HFFc6 (cell line): ENCODE data around the gene TREML2. TPM values are rescaled to one million over a fixed set of nuclear protein-coding genes. Genes with fewer than 3 reads are reported as not detected.
"Not testable (repeated sequence)": the region's sequence is repeated elsewhere in the genome, so short reads cannot be mapped to it uniquely, and the experiment has no call there.

Source experiments
- DNase-seq: peaks from one replicate; pipeline ENCODE4 v3.0.0-alpha.2; 2018
- H3K27ac Mint-ChIP-seq: 2 replicates; pipeline ENCODE4 v1.8.0; 2020; ENCODE audit warnings: mild to moderate bottlenecking, mixed read lengths
- H3K27me3 Mint-ChIP-seq: 2 replicates; pipeline ENCODE4 v1.8.0; 2021; ENCODE audit warnings: mild to moderate bottlenecking, moderate library complexity, mixed read lengths; ENCODE audit not compliant: insufficient read depth
- H3K36me3 Mint-ChIP-seq: 2 replicates; pipeline ENCODE4 v1.8.0; 2021; ENCODE audit warnings: low read depth, mixed read lengths
- H3K4me1 Mint-ChIP-seq: 2 replicates; pipeline ENCODE4 v1.8.0; 2020; ENCODE audit warnings: low read depth, mixed read lengths
- H3K4me3 Mint-ChIP-seq: 2 replicates; pipeline ENCODE4 v1.8.0; 2020; ENCODE audit warnings: mild to moderate bottlenecking, moderate library complexity, mixed read lengths
- H3K9me3 Mint-ChIP-seq: 2 replicates; pipeline ENCODE4 v1.8.0; 2020; ENCODE audit warnings: mild to moderate bottlenecking, mixed read lengths
- total RNA-seq, 6 experiments: library from RNA; stranded (reverse); fragmentation: NEBNext Ultra II Directional; extraction: Animal tissue kit (Norgen Biotek cat#: 25700); gene quantifications; 2 replicates in 1 of 6; 3 replicates in 5 of 6; pipeline ENCODE4 v1.2.3, GENCODE V29; 2021
- TF ChIP-seq, protein P1 (sequence below): fragments of 200-600 bp; sonication (generic); IDR thresholded peaks from 2 replicates; pipeline ENCODE4 v1.5.0; 2021; ENCODE audit warnings: antibody characterized with exemption, mild to moderate bottlenecking

TREML2 gene
- total RNA-seq, 6 experiments from 2014 or later: not detected

DNA sequence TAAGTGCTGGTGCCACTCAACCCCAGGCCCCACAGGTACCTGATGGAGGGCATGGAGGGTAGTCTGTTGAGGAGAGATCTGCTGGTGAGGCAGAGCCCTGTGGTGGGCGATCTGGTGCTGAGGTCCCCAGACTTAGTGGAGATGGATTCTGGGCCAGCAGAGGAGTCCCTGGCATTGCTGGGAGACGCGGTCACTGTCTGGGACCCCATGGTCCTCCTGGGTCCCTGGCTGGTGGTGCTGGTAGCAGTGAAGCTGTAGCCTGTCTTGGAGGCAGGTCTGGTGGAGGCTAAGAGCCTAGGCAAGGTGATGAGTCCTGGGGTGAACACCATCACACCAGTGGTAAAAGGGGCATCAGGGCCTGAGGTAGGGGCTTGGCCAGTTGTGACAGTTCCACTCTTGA, 6.6 kb downstream of the TREML2 start:
- no peaks in the 10 kb centered on the region for H3K36me3 Mint-ChIP-seq
- no peaks in the 10 kb centered on the region for H3K4me1 Mint-ChIP-seq
- H3K4me3 Mint-ChIP-seq: no peak overlapping the region
- peaks cover 9% of the 10 kb centered on the region for H3K9me3 Mint-ChIP-seq
- H3K27me3 Mint-ChIP-seq: peaks cover 16% of the 10 kb centered on the region
- TF ChIP-seq, protein P1, sequence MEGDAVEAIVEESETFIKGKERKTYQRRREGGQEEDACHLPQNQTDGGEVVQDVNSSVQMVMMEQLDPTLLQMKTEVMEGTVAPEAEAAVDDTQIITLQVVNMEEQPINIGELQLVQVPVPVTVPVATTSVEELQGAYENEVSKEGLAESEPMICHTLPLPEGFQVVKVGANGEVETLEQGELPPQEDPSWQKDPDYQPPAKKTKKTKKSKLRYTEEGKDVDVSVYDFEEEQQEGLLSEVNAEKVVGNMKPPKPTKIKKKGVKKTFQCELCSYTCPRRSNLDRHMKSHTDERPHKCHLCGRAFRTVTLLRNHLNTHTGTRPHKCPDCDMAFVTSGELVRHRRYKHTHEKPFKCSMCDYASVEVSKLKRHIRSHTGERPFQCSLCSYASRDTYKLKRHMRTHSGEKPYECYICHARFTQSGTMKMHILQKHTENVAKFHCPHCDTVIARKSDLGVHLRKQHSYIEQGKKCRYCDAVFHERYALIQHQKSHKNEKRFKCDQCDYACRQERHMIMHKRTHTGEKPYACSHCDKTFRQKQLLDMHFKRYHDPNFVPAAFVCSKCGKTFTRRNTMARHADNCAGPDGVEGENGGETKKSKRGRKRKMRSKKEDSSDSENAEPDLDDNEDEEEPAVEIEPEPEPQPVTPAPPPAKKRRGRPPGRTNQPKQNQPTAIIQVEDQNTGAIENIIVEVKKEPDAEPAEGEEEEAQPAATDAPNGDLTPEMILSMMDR: no peak
- H3K27ac Mint-ChIP-seq: no peak overlapping the region
- DNase-seq: no peak

DNA sequence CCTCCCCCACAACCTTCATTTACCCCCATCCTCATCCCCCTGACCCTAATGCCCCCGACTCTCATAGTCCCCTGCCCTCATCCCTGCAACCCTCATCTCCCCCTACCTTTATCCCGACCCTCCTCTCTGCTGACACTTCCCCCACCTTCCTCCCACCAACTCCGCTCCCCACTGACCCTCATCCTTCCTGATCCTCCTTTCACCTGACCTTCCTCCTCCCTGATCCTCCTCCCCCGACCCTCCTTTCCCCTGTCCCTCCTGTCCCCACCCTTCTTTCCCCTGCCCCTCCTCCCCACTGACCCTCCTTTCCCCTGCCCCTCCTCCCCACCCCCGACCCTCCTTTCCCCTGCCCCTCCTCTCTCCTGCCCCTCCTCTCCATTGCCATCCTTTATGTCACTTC, 7.1 kb downstream of the TREML2 start:
- TF ChIP-seq, protein P1: no peak
- H3K4me3 Mint-ChIP-seq: no peak overlapping the region
- H3K36me3 Mint-ChIP-seq: no peaks in the 10 kb centered on the region
- H3K4me1 Mint-ChIP-seq: no peaks in the 10 kb centered on the region
- no peak for DNase-seq
- peaks cover 16% of the 10 kb centered on the region for H3K27me3 Mint-ChIP-seq
- peaks cover 11% of the 10 kb centered on the region for H3K9me3 Mint-ChIP-seq
- no peak overlapping the region for H3K27ac Mint-ChIP-seq

DNA sequence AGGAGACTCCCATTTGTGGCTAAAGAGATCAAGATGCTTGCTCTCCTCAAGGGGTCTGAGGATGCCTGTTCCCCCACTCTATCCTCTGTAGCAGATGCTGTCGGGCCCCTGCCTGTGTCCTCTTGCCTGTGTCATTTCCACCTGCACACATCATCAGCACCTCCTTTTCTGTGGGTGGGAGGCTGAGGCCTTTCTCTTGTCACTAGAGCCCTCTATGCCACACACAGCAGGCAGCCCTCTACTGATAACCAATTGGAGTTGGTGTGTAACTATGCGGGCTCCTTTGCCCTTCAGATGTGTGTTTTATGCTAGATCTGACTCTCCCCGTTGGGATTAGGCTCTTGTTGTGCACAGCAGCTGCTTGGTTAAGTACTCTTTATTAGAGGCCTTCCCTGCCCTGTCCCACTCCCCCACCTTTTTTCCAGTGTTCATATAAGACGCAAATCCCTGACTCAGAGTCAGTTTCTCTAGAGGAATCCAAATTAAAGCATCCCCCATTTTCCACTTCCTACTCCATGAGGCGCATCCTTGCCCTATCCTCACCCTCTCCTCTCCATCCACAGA, 7.7 kb downstream of the TREML2 start:
- no peak overlapping the region for H3K27ac Mint-ChIP-seq
- no peaks in the 10 kb centered on the region for H3K36me3 Mint-ChIP-seq
- H3K9me3 Mint-ChIP-seq: peaks cover 11% of the 10 kb centered on the region
- TF ChIP-seq, protein P1: no peak
- no peak overlapping the region for H3K4me3 Mint-ChIP-seq
- no peak for DNase-seq
- no peaks in the 10 kb centered on the region for H3K4me1 Mint-ChIP-seq
- H3K27me3 Mint-ChIP-seq: peaks cover 18% of the 10 kb centered on the region

DNA sequence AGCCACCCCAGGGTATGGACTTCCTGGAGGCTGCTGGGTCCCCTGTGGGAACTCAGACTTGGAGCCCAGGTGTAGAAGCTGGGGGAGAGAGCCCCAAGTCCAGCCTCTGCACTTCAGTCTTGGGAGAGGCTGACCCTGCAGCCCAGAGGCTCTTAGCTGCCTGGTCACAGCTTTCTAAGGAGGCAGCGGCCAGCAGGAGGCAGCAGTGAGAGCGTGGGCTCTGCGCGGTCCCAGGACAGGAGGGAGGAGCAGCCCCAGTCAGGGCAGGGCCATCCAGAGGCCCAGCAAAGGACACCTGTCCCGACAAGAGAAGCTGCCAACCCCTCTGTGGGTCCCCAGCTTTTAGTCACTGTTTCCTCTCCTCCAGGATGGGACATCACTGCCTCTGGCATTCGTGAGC, 9.4 kb downstream of the TREML2 start:
- Mint-ChIP-seq H3K36me3 (no peaks in the 10 kb centered on the region), H3K4me1 (no peaks in the 10 kb centered on the region), H3K27me3 (peaks cover 13% of the 10 kb centered on the region), H3K9me3 (peaks cover 11% of the 10 kb centered on the region), H3K4me3 (no peak overlapping the region), H3K27ac (no peak overlapping the region)
- TF ChIP-seq, protein P1: peak; percentile 77
- no peak for DNase-seq

DNA sequence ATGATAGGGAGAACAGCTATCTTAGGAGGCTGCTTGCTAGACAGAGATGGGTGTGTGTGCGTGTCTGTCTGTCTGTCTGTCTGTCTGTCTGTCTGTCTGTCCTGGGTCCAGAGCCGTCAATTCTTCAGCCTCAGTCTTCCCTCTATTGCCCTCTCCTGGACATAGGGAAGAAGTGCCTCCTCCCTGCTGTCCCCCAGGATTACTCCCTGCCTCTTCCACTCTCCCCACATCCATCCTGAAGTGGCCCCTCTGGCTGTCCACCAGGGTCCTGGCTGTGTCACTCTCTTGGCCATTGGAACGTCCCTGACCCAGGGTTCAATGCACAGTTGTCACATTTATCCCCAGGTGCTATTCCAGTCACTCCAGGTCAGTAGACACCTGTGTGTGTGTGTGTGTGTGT, 10.2 kb downstream of the TREML2 start:
- peaks cover 18% of the 10 kb centered on the region for H3K27me3 Mint-ChIP-seq
- peaks cover 11% of the 10 kb centered on the region for H3K9me3 Mint-ChIP-seq
- TF ChIP-seq, protein P1: no peak
- H3K4me1 Mint-ChIP-seq: no peaks in the 10 kb centered on the region
- no peaks in the 10 kb centered on the region for H3K36me3 Mint-ChIP-seq
- H3K4me3 Mint-ChIP-seq: no peak overlapping the region
- H3K27ac Mint-ChIP-seq: no peak overlapping the region
- no peak for DNase-seq

DNA sequence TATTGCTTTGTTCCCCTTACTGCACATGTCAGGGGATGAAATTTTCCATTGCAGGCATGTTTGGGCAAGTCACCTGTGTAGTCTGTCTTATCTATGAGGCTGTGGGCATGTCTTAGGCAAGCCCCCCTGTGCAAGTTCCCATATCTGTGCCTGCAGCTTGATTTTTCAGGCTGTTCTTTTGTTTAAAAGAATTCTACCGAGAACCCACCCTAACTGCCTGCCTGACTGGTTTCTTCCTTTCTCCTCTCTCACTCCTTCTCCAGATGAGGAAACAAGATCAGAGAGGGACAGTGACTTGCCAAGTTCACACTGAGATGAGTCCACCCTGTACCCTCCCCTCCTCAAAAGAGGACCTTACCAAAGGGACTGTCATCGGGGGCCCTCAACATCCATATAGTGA, 11.0 kb downstream of the TREML2 start:
- TF ChIP-seq, protein P1: no peak
- Mint-ChIP-seq H3K27ac (no peak overlapping the region), H3K9me3 (peaks cover 11% of the 10 kb centered on the region), H3K4me3 (no peak overlapping the region), H3K27me3 (peaks cover 22% of the 10 kb centered on the region), H3K36me3 (no peaks in the 10 kb centered on the region), H3K4me1 (no peaks in the 10 kb centered on the region)
- no peak for DNase-seq

DNA sequence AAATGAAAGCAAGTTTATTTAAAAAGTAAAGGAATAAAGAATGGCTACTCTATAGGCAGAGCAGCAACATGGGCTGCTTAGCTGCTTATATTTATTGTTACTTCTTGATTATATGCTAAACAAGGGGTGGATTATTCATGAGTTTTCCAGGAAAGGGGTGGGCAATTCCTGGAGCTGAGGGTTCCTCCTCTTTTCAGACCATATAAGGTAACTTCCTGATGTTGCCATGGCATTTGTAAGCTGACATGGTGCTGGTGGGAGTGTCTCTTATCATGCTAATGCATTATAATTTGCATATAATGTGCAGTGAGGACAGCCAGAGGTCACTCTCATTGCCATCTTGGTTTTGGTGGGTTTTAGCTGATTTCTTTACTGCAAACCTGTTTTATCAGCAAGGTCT, 11.9 kb downstream of the TREML2 start:
- peaks cover 22% of the 10 kb centered on the region for H3K27me3 Mint-ChIP-seq
- not testable (repeated sequence) for H3K36me3 Mint-ChIP-seq, DNase-seq, H3K4me3 Mint-ChIP-seq, H3K27ac Mint-ChIP-seq, H3K4me1 Mint-ChIP-seq
- H3K9me3 Mint-ChIP-seq: peaks cover 11% of the 10 kb centered on the region
